HepG2 (cell line): ENCODE measurements around the gene LIF. TPM values are rescaled to one million over a fixed set of nuclear protein-coding genes. Genes with fewer than 3 reads are reported as not detected.

Experiments
- ATAC-seq: fragments of 200-7000 bp; cut with Tn5 transposase; 3 replicates; pipeline ENCODE4 v1.9.1; 2020; ENCODE audit warnings: mild to moderate bottlenecking, moderate library complexity
- BruUV-seq: library from RNA; stranded (reverse); fragments of 400-500 nt; replicated peaks from 2 replicates; lab custom pipeline; 2021; lab: Mats Ljungman, UMichigan
- CTCF ChIA-PET: fragments of 300-600 bp; formaldehyde crosslinking; extraction: SDS; loops from one replicate; lab custom pipeline; 2021; ENCODE audit warnings: low total read pairs, inconsistent platforms, low intra/inter-chr PET ratio; lab: Yijun Ruan, JAX
- POLR2A ChIA-PET: fragments of 350-600 bp; sonication (Branson Sonifier 250); formaldehyde crosslinking; loops from one replicate; lab custom pipeline; 2020; ENCODE audit warnings: antibody characterized with exemption, inconsistent platforms; lab: Yijun Ruan, JAX
- DNase-seq: peaks from one replicate; pipeline ENCODE4 v3.0.0-alpha.2; 2015; ENCODE audit warnings: low spot score
- FAIRE-seq: peaks from 3 replicates; lab custom pipeline; 2011; peaks lifted over from hg19 to GRCh38; lab: Jason Lieb, UNC
- H2AFZ ChIP-seq: one replicate; pipeline ENCODE4 v1.6.1; 2011; ENCODE audit warnings: low read length, inconsistent platforms
- H3K27ac ChIP-seq: fragments of 300-600 bp; 3 replicates; pipeline ENCODE4 v1.8.0; 2011; ENCODE audit warnings: mixed run types, mild to moderate bottlenecking, mixed read lengths, low read length, inconsistent platforms; ENCODE audit not compliant: insufficient read depth; ENCODE audit errors: extremely low read length
- H3K27me3 ChIP-seq, 2 experiments: fragments of 200-600 bp in 1 of 2; 2 replicates in 1 of 2; 3 replicates in 1 of 2; pipeline versions ENCODE4 v1.6.0 to v1.8.0; 2011; ENCODE audit warnings: low read length in 2 of 2, mild to moderate bottlenecking in 2 of 2, moderate library complexity in 2 of 2, inconsistent platforms in 1 of 2; ENCODE audit not compliant: insufficient read depth in 2 of 2, control insufficient read depth in 1 of 2
- H3K36me3 ChIP-seq, 2 experiments: fragments of 200-600 bp in 1 of 2; replicated peaks in 1 of 2; 2 replicates in 1 of 2; 3 replicates in 1 of 2; pipeline versions ENCODE4 v1.5.1 to v1.8.0; 2011; ENCODE audit warnings: low read length in 2 of 2, inconsistent platforms in 1 of 2; ENCODE audit not compliant: insufficient read depth in 2 of 2, control insufficient read depth in 1 of 2
- H3K4me1 ChIP-seq: 2 replicates; pipeline ENCODE4 v1.5.1; 2012; ENCODE audit warnings: low read length, inconsistent platforms; ENCODE audit not compliant: insufficient read depth
- H3K4me2 ChIP-seq: 2 replicates; pipeline ENCODE4 v1.6.0; 2011; ENCODE audit warnings: low read depth, low read length, inconsistent platforms
- H3K4me3 ChIP-seq, 3 experiments: fragments of 200-600 bp in 1 of 3; sonication (generic), shearing (Covaris generic) in 1 of 3; replicated peaks in 1 of 3; 2 replicates each; pipeline ENCODE4 v1.5.1; 2011 to 2016; ENCODE audit warnings: low read length in 3 of 3, inconsistent platforms in 2 of 3, low read depth in 2 of 3, mild to moderate bottlenecking in 2 of 3, control low read depth in 1 of 3, mixed read lengths in 1 of 3; ENCODE audit not compliant: insufficient read depth in 1 of 3
- H3K79me2 ChIP-seq: one replicate; pipeline ENCODE4 v1.6.1; 2011; ENCODE audit warnings: low read length, inconsistent platforms; ENCODE audit not compliant: insufficient read depth
- H3K9ac ChIP-seq: 2 replicates; pipeline ENCODE4 v1.6.0; 2011; ENCODE audit warnings: mild to moderate bottlenecking, low read depth, low read length, inconsistent platforms; ENCODE audit not compliant: insufficient read depth
- H3K9me3 ChIP-seq: 2 replicates; pipeline ENCODE4 v1.5.1; 2012; ENCODE audit warnings: mild to moderate bottlenecking, low read length
- H4K20me1 ChIP-seq: 2 replicates; pipeline ENCODE4 v1.6.0; 2011; ENCODE audit warnings: inconsistent platforms, mild to moderate bottlenecking, low read length, moderate library complexity; ENCODE audit not compliant: insufficient read depth
- CBX1 ChIP-seq: IDR thresholded peaks from one replicate; pipeline ENCODE4 v1.6.1; 2016; ENCODE audit warnings: antibody characterized with exemption, low read depth
- FOXJ3 ChIP-seq: sonication (generic); formaldehyde crosslinking; IDR thresholded peaks from 2 replicates; pipeline ENCODE4 v1.4.0; 2020; ENCODE audit warnings: missing genetic modification reagents, mild to moderate bottlenecking, borderline replicate concordance
- GATA4 ChIP-seq: sonication (generic); IDR thresholded peaks from 2 replicates; pipeline ENCODE4 v1.6.1; 2016; ENCODE audit warnings: antibody characterized with exemption, low read depth, borderline replicate concordance
- KDM6A ChIP-seq: IDR thresholded peaks from 2 replicates; pipeline ENCODE4 v1.6.1; 2016; ENCODE audit warnings: low read depth
- MYC ChIP-seq: sonication (generic); formaldehyde crosslinking; IDR thresholded peaks from 2 replicates; pipeline ENCODE4 v1.9.0; 2021; ENCODE audit warnings: missing genetic modification reagents, borderline replicate concordance
- NR2F2 ChIP-seq: IDR thresholded peaks from 2 replicates; pipeline ENCODE4 v1.6.1; 2012; ENCODE audit warnings: low read depth, inconsistent platforms, borderline replicate concordance
- POGZ ChIP-seq: sonication (generic); formaldehyde crosslinking; IDR thresholded peaks from 2 replicates; pipeline ENCODE4 v1.4.0; 2020; ENCODE audit warnings: mild to moderate bottlenecking, missing genetic modification reagents
- REST ChIP-seq, 2 experiments: IDR thresholded peaks; 2 replicates each; pipeline ENCODE4 v1.6.1; 2011 to 2012; ENCODE audit warnings: low read length in 2 of 2, borderline replicate concordance in 1 of 2, low read depth in 1 of 2, mild to moderate bottlenecking in 1 of 2, moderate library complexity in 1 of 2
- RFX5 ChIP-seq: IDR thresholded peaks from 2 replicates; pipeline ENCODE4 v1.6.1; 2011; ENCODE audit warnings: low read depth, low read length, improper control_type of control experiment
- SIN3A ChIP-seq: IDR thresholded peaks from 2 replicates; pipeline ENCODE4 v1.6.1; 2011; ENCODE audit warnings: low read depth, mild to moderate bottlenecking, control low read depth, low read length, borderline replicate concordance
- TBP ChIP-seq: sonication (generic); formaldehyde crosslinking; IDR thresholded peaks from 2 replicates; pipeline ENCODE4 v1.5.0; 2020; ENCODE audit warnings: missing genetic modification reagents
- THRA ChIP-seq: sonication (generic); formaldehyde crosslinking; IDR thresholded peaks from 2 replicates; pipeline ENCODE4 v1.4.0; 2020; ENCODE audit warnings: missing genetic modification reagents, borderline replicate concordance
- XBP1 ChIP-seq: sonication (generic); formaldehyde crosslinking; IDR thresholded peaks from 2 replicates; pipeline ENCODE4 v1.5.0; 2020; ENCODE audit warnings: missing genetic modification reagents
- ZFP37 ChIP-seq: sonication (generic); formaldehyde crosslinking; IDR thresholded peaks from 2 replicates; pipeline ENCODE4 v1.4.0; 2020; ENCODE audit warnings: missing genetic modification reagents, borderline replicate concordance
- ZNF12 ChIP-seq: sonication (generic); formaldehyde crosslinking; IDR thresholded peaks from 2 replicates; pipeline ENCODE4 v1.5.0; 2020; ENCODE audit warnings: missing genetic modification reagents
- ZSCAN5A ChIP-seq: sonication (generic); formaldehyde crosslinking; IDR thresholded peaks from 2 replicates; pipeline ENCODE4 v1.8.0; 2022; ENCODE audit warnings: mild to moderate bottlenecking, missing genetic modification reagents, borderline replicate concordance
- WGBS: methylation state at CpG from one replicate; pipeline ENCODE4 v1.1.6; 2017; ENCODE audit warnings: low lambda C conversion rate; 5-methylcytosine and 5-hydroxymethylcytosine counted together
- in situ Hi-C: cut with HindIII; loops from 2 replicates; pipeline ENCODE4 v1.10.0; 2017; ENCODE audit warnings: low pct_unique_long_range_greater_than_20kb; ENCODE audit not compliant: extremely low pct_ligation_motif_present
- intact Hi-C: fragments of 100-400 bp; cut with micrococcal nuclease; formaldehyde crosslinking; loops from one replicate; pipeline ENCODE4 v1.10.0; 2022; ENCODE audit not compliant: unreplicated experiment
- polyA plus RNA-seq, 8 experiments: library from polyadenylated mRNA; depleted of rRNA in 3 of 8; stranded (reverse) in 7 of 8; unstranded in 1 of 8; fragments of >200 nt; fragmentation: Illumina TruSeq in 4 of 8; extraction: Trizol in 4 of 8; gene quantifications; 2 replicates each; pipeline versions ENCODE4 v1.2.1 to v1.2.3, GENCODE V29; 2011 to 2016; ENCODE audit warnings: low read depth in 4 of 8, missing spikeins in 1 of 8, mixed read lengths in 1 of 8; ENCODE audit not compliant: insufficient read depth in 1 of 8
- total RNA-seq, 5 experiments: library from RNA; depleted of rRNA; stranded (reverse); fragments of >200 nt; fragmentation: Illumina TruSeq; extraction: Trizol; gene quantifications; 2 replicates each; pipeline ENCODE4 v1.2.3, GENCODE V29; 2016; ENCODE audit warnings: low read depth in 1 of 5

Gene LIF
- total and polyA plus RNA-seq, 2 of the 13 experiments (the other 11 are each of a cell fraction or from before 2014, with no cell fraction given), result 3.6 to 8.5 TPM

- 8% methylated on average over 8 of the region's 12 CpGs for WGBS
- no peak for TF ChIP-seq NR2F2
- TF ChIP-seq ZNF12 (CRISPR knock-in tag), result no peak
- no peak for TF ChIP-seq FOXJ3 (CRISPR knock-in tag)
- TF ChIP-seq ZFP37 (CRISPR knock-in tag), result no peak
- TF ChIP-seq GATA4, result no peak
- no peak for TF ChIP-seq POGZ (CRISPR knock-in tag)
- TF ChIP-seq ZSCAN5A (CRISPR knock-in tag), result no peak
- TF ChIP-seq THRA (CRISPR knock-in tag), result no peak
- TF ChIP-seq RFX5, result no peak
- TF ChIP-seq XBP1 (CRISPR knock-in tag), result no peak
- no peak for TF ChIP-seq KDM6A (CRISPR knock-in tag)
- no peak for TF ChIP-seq SIN3A
- no peak for TF ChIP-seq TBP (CRISPR knock-in tag)
- no peak for TF ChIP-seq REST (IDR thresholded peaks at IDR 0.05; ENCODE audit: borderline replicate concordance in 1 of 2, low read depth in 1 of 2, low read length in 2 of 2)
- no peak for TF ChIP-seq MYC (CRISPR knock-in tag)
- no peak for TF ChIP-seq CBX1
Observed at GRCh38 chr22:30289980-30290313, 43.4 kb upstream of the LIF start.

More at GRCh38 chr22:30289980-30290313, 43.4 kb upstream of the LIF start:
- FAIRE-seq (no peak), ATAC-seq (peak; percentile 27), DNase-seq (no peak)
- Histone ChIP-seq H3K9me3 (no peaks in the 10 kb centered on the region), H4K20me1 (no peaks in the 10 kb centered on the region), H3K9ac (peak overlapping the region; percentile 24; the same call in 1 of the 2 replicates), H3K36me3 (peaks cover 6 to 8% of the 10 kb centered on the region in 2 experiments; a peak in 2 of 5 replicates), H3K4me3 (peak overlapping the region; percentile 68 to 80 (median 72)), H3K27me3 (no peaks in the 10 kb centered on the region; a peak in 1 of 5 replicates), H2AFZ (no peak overlapping the region), H3K4me2 (peak overlapping the region; percentile 94), H3K4me1 (peaks cover 29% of the 10 kb centered on the region), H3K79me2 (no peaks in the 10 kb centered on the region), H3K27ac (no peak overlapping the region)
- intact Hi-C loops (loop anchor here (2.0 kb wide), 1 partner anchor 37 kb away; the partner anchor contains the start of gene TBC1D10A), in situ Hi-C loops (loop anchor here (5.0 kb wide), 1 partner anchor 97 kb away; the partner anchor contains the start of gene RNF215)
- ChIA-PET POLR2A (interaction anchor here (0.6 to 4.0 kb wide), 7 partner anchors 37 to 317 kb away, joined by 3 to 28 read pairs (median 4); partner anchors contain the start of genes CCDC157, RNF215, SF3A1 and TBC1D10A), CTCF (no interaction called here)
- no TSS peak for BruUV-seq
